Coronary artery (tissue), 2 donors: ENCODE data around the gene SNRPB2.

Experiments used
- DNase-seq: peaks from one replicate; pipeline ENCODE4 v3.0.0-alpha.2; 2017; ENCODE audit warnings: low spot score
- H3K27ac ChIP-seq, 2 donors: fragments of 200-600 bp; sonication (generic); one replicate each; pipeline ENCODE4 v1.5.1; 2016 to 2019
- H3K4me3 ChIP-seq: fragments of 200-600 bp; sonication (generic); 2 replicates; pipeline ENCODE4 v1.5.1; 2016; ENCODE audit warnings: mild to moderate bottlenecking, moderate library complexity
- CTCF ChIP-seq: fragments of 200-600 bp; sonication (generic); IDR thresholded peaks from one replicate; pipeline ENCODE4 v1.5.1; 2019; ENCODE audit warnings: antibody characterized with exemption

SNRPB2 gene

GRCh38 chr20:16729565-16730460 is at the start of gene SNRPB2:
Gene SNRPB2 (plus strand): TSS chr20:16730026. CDS start chr20:16731703, 1,677 bp downstream.
- no peak for TF ChIP-seq CTCF
- peak within 1 kb of the TSS; percentile 68 to 73 for H3K27ac ChIP-seq
- DNase-seq = peak; percentile 93
- H3K4me3 ChIP-seq = peak within 1 kb of the TSS; percentile 97

- TF ChIP-seq CTCF = no peak
- H3K4me3 ChIP-seq = no peak overlapping the region
- DNase-seq = no peak
- no peak overlapping the region for H3K27ac ChIP-seq
Measured at GRCh38 chr20:16684416-16684815, 45.4 kb upstream of the SNRPB2 start.

- no peak for DNase-seq
- TF ChIP-seq CTCF = no peak
- no peak overlapping the region for H3K4me3 ChIP-seq
- no peak overlapping the region for H3K27ac ChIP-seq
Measured at GRCh38 chr20:16689906-16690305, 39.9 kb upstream of the SNRPB2 start.

GRCh38 chr20:16691381-16691780 is 38.4 kb upstream of the SNRPB2 start:
- no peak overlapping the region for H3K27ac ChIP-seq
- no peak for TF ChIP-seq CTCF
- no peak for DNase-seq
- H3K4me3 ChIP-seq = no peak overlapping the region

GRCh38 chr20:16692009-16692408 is 37.8 kb upstream of the SNRPB2 start:
- no peak overlapping the region for H3K27ac ChIP-seq
- no peak for DNase-seq

GRCh38 chr20:16692442-16692841 is 37.4 kb upstream of the SNRPB2 start:
- Histone ChIP-seq H3K27ac (no peak overlapping the region), H3K4me3 (no peak overlapping the region)
- TF ChIP-seq CTCF = no peak
- DNase-seq = no peak

More at GRCh38 chr20:16692009-16692408, 37.8 kb upstream of the SNRPB2 start:
- TF ChIP-seq CTCF = no peak
- no peak overlapping the region for H3K4me3 ChIP-seq

- no peak for DNase-seq
- no peak for TF ChIP-seq CTCF
- no peak overlapping the region for H3K4me3 ChIP-seq
- no peak overlapping the region for H3K27ac ChIP-seq
Measured at GRCh38 chr20:16693278-16693677, 36.5 kb upstream of the SNRPB2 start.
